ENCODE measurements around the gene ALG6.

ALG6 gene

GRCh38 chr1:63486629-63487028 lies 119.2 kb downstream of the ALG6 start:
- Mint-ChIP-seq H3K36me3 (no peaks in the 10 kb centered on the region), H3K4me3 (no peak overlapping the region), H3K9me3 (no peaks in the 10 kb centered on the region), H3K27ac (no peak overlapping the region), H3K4me1 (no peaks in the 10 kb centered on the region)
- DNase-seq (ENCODE audit: low spot score in 2 of 2) (no peak), ATAC-seq (no peak)

- Mint-ChIP-seq H3K4me1 (no peaks in the 10 kb centered on the region), H3K9me3 (no peaks in the 10 kb centered on the region), H3K4me3 (no peak overlapping the region), H3K36me3 (no peaks in the 10 kb centered on the region), H3K27ac (no peak overlapping the region)
- DNase-seq (ENCODE audit: low spot score in 2 of 2) (no peak), ATAC-seq (no peak)
Measured at GRCh38 chr1:63487336-63488065, 120.1 kb downstream of the ALG6 start.

Measured in stimulated activated effector memory CD8-positive, alpha-beta T cell treated with anti-CD3 and anti-CD28 coated beads, Interleukin-12 subunit alpha, Interleukin-12 subunit beta, amount 100 ng/mL, for 72 hours (primary cell).